ENCODE data around the gene TNFRSF9.

The TNFRSF9 gene

DNA sequence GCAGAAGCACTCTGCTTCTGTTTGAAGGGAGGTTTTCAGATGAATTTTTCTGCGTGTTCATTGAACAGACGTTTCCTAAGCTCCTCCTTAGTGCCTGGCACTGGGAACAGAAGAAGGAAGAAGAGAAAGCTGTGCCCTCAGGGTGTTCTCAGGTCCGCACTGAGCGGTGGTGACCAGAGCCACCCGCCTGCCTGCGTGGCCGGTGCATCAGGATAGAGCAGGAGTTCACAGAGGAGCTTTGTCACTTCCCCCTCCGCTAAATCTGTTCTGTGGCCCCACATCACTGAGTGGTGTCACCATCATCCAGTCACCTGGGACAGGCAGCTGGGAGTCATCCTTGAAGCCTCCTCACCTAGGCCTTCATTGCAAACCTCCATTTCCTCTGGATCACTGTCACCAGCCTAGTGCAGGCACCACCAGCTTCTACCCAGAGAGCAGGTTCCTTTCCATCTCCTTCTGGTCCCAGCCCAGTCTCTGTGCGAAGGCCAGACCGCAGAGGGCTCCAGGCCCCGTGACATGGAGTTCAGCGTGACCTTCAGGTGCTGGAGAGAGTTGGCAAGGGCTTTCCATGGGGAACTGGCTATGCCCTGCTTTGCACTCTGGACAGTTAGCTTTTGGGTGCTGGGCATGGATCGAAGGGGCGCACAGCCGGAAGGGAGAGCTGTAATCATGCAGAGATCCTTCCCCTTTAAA, 42.6 kb upstream of the TNFRSF9 start:
- no peak overlapping the region for H3K4me3 ChIP-seq (replicated peaks; ENCODE audit: low read depth, low read length)
- no peak for DNase-seq (ENCODE audit: extremely low read depth, low read depth)
- no peak for TF ChIP-seq CTCF (IDR thresholded peaks at IDR 0.05; ENCODE audit: low read depth, low read length, missing control alignments)

DNA sequence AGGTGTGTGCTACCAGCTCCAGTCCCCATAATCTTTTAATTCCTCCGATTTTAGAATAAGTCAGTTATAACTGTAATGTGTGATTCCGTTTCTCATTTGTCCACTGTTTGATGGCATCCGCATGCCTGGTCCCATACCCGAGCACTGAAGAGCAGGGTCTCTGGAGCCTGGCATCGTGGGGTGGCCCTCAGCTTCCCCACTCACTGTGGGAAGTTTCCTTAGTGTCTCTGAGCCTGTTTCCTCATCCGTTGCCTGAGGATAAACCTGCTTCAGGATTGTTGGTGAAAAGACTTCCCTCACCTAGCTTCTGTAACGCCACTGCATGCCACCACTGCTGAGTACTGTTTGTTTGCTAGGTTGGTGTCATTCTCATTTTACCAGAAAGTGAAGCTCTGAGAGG, 40.3 kb upstream of the TNFRSF9 start:
- H3K4me3 ChIP-seq (replicated peaks; ENCODE audit: low read depth, low read length): no peak overlapping the region
- no peak for TF ChIP-seq CTCF (IDR thresholded peaks at IDR 0.05; ENCODE audit: low read depth, low read length, missing control alignments)
- DNase-seq (ENCODE audit: extremely low read depth, low read depth): no peak

DNA sequence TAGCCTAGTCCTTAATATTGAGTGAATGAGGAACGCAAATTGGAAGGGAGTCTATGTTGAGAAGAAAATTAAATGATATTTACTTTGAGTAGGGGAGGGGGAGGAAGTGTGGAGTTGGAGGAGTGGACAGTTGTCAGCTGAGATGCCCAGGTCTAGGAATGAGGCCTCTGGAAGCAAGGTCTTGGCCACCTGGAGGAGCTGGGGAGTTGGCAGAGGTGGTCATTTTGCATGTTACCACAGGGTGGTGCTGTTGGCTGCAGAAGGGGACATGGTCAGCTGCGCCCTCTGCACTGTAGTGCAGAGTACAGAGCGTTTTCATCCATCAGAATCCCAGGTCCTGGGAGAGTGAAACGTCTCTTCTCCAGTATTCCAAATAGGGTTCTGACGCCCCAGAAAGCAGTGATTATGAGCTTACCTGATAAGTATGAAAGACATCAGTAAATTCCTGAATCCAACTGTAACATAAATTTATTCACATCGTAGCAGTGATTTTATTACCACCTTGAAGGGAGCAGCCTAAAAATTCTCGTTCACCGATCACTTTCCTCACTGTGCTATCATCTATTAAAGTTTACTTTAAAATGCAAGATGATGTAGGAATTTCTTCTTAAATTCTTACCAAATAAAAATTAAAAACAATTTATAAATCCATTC, 34.7 kb upstream of the TNFRSF9 start:
- H3K4me3 ChIP-seq (replicated peaks; ENCODE audit: low read depth, low read length): no peak overlapping the region
- peak; percentile 61 for DNase-seq (ENCODE audit: extremely low read depth, low read depth)
- TF ChIP-seq CTCF (IDR thresholded peaks at IDR 0.05; ENCODE audit: low read depth, low read length, missing control alignments): peak; percentile 87

GRCh38 chr1:7973086-7973485, 32.4 kb upstream of the TNFRSF9 start:
- no peak for DNase-seq (ENCODE audit: extremely low read depth, low read depth)
- H3K4me3 ChIP-seq (replicated peaks; ENCODE audit: low read depth, low read length): no peak overlapping the region

DNA sequence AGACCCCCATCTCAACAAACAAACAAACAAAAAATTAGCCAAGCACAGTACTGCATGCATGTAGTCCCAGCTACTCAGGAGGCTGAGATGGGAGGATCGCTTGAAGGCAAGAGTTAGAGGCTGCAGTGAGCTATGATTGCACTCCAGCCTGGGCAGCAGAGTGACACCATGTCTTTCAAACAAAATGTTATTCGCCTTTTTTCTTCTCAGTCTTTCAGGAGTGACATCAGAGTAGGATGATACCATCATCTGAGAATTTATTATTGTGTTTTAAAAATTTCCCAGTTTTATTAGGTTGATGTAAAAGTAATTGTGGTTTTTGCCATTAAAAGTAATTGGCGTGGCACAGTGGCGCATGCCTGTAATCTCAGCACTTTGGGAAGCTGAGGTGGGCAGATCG, 31.6 kb upstream of the TNFRSF9 start:
- no peak overlapping the region for H3K4me3 ChIP-seq (replicated peaks; ENCODE audit: low read depth, low read length)
- no peak for DNase-seq (ENCODE audit: extremely low read depth, low read depth)
- TF ChIP-seq CTCF (IDR thresholded peaks at IDR 0.05; ENCODE audit: low read depth, low read length, missing control alignments): no peak

More at GRCh38 chr1:7973086-7973485, 32.4 kb upstream of the TNFRSF9 start:
- no peak for TF ChIP-seq CTCF (IDR thresholded peaks at IDR 0.05; ENCODE audit: low read depth, low read length, missing control alignments)

DNA sequence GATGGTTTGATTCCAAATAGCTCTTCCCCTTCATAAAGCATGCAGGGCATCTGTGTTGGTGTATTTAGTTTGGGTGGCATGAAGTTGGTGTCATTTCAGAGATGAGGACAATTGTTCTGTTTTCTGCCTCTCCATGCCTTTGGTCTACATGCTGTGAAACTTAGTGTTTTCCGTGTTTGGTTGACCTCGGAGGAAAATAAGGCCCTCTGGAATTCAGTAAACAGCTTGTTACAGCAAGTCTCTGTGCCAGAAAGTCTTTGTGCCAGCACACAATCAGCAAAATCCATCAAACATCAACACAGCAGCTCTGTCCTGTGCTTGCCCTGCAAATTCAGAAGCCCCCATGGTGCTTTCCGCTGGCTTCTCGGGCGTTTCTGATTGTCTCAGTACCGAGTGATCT, 30.4 kb upstream of the TNFRSF9 start:
- TF ChIP-seq CTCF (IDR thresholded peaks at IDR 0.05; ENCODE audit: low read depth, low read length, missing control alignments): no peak
- DNase-seq (ENCODE audit: extremely low read depth, low read depth): no peak
- H3K4me3 ChIP-seq (replicated peaks; ENCODE audit: low read depth, low read length): no peak overlapping the region
